NCI-H2107 (cell line): ENCODE results near the gene DNAJC22.

Experiments used
- DNase-seq: peaks from one replicate; lab custom pipeline; 2025; lab: John Stamatoyannopoulos, UW

DNAJC22 gene

GRCh38 chr12:49345051-49345824, 1.4 kb upstream of the DNAJC22 start:
- no peak for DNase-seq

- DNase-seq, result no peak
These were observed 646 bp upstream of the DNAJC22 start for GRCh38 chr12:49345825-49346658.

GRCh38 chr12:49347311-49348193, 864 bp downstream of the DNAJC22 start:
- DNase-seq, result no peak

- no peak for DNase-seq
These were observed 2.1 kb downstream of the DNAJC22 start for GRCh38 chr12:49348781-49349180.

- DNase-seq, result no peak
These were observed 2.6 kb downstream of the DNAJC22 start for GRCh38 chr12:49349266-49349665.

DNA sequence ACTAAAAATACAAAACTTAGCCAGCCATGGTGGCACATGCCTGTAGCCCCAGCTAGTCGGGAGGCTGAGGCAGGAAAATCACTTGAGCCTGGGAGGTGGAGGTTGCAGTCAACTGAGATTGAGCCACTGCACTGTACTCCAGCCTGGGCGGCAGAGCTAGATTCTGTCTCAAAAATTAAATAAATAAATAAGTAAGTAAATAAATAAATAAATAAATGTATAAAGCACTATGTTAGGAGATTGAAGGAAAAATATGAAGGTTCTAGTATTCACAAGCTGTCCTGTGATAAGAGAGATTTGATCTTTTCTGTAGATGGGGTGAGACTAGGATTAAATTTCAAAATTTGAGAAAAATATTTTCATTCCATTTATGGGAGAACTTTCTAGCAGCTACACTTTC, 5.7 kb downstream of the DNAJC22 start:
- no peak for DNase-seq

DNA sequence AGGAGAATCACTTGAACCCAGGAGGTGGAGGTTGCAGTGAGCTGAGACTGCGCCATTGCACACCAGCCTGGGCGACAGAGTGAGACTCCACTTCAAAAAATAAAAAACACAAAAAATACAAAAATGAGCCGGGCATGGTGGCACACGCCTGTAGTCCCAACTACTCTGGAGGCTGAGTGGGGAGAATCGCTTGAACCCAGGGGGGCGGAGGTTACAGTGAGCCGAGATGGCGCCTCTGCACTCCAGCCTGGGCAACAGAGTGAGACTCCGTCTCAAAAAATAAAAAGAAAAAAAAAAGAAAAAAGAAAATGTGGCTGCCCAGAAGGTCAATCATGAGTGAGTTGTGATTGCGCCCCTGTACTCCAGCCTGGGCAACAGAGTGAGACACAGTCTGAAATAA, 9.2 kb downstream of the DNAJC22 start:
- DNase-seq, result no peak

GRCh38 chr12:49357103-49357678, 10.5 kb downstream of the DNAJC22 start:
- no peak for DNase-seq

DNA sequence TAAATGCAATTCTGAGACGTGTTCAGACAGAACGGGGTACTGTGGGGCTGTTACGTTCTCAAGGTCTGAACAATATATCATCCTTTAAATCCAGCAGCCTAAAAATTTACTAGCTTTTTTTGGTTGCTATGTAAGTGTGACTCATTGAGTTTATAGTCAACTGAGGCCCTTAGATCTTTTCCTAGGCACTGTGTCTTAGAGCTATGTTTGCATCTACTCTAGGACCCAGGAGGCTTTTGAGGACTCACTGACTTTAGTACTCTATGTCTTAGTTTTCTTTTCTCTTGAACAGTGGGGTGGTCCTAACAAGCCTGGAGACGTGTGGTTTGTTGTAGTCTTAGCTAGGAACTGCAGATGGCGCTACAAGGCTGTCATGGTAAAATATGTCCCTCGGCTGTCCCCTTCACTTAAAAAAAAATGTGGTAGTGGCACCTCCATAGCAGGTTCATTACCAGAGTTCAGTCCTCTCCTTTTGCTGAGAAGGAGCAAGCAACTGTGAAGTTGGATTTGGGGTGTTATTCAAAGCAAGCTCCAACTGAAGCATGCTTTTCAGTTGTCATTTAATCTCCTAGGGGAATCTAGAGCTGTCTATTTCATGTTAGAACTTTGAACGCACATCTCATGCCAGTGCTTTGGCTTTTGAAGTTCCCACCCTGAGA, 11.9 kb downstream of the DNAJC22 start:
- peak; percentile 53 for DNase-seq

GRCh38 chr12:49359671-49360070, 13.0 kb downstream of the DNAJC22 start:
- no peak for DNase-seq

DNA sequence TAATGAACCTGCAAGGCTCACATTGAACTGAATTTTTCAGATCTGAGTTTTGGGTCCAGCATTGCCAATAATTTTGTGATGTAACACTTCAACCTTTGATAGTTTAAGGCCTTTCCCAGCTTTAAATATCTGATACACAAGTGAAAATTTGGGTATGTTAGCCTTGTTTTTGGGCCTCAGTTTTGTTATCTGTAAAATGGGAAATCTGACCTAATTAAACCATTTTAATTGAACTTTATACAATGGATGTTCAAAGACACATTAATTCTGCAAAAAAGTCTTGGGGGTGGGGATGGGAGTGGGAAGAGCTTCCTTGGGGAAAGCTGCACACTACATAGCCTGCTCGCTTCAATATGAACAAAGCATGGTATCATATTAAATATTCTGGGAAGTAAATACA, 15.4 kb downstream of the DNAJC22 start:
- no peak for DNase-seq

GRCh38 chr12:49364989-49365388, 18.3 kb downstream of the DNAJC22 start:
- DNase-seq, result no peak

- DNase-seq, result no peak
These were observed 18.9 kb downstream of the DNAJC22 start for GRCh38 chr12:49365542-49365941.

DNA sequence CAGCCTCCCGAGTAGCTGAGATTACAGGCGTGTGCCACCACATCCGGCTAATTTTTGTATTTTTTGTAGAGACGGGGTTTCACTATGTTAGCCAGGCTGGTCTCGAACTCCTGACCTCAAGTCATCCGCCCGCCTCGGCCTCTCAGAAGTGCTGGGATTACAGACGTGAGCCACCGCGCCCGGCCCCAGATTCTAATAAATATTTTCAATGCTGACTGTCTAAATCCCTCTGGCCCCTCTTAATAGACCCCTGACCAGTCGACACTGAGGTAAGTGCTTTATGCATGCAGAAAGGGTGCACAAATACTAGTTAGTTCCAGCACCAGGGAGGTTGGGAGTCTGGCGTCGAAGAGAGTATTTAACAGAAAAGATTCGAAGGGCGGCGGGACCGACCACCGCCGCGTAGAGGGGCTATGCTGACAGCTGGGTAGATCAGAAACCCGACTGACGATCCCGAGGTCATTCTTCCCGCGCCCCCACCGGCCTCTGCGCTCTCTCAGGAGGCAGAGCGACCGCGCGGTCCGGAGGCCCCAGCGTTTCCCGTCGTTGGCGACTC, 19.5 kb downstream of the DNAJC22 start:
- DNase-seq, result no peak

DNA sequence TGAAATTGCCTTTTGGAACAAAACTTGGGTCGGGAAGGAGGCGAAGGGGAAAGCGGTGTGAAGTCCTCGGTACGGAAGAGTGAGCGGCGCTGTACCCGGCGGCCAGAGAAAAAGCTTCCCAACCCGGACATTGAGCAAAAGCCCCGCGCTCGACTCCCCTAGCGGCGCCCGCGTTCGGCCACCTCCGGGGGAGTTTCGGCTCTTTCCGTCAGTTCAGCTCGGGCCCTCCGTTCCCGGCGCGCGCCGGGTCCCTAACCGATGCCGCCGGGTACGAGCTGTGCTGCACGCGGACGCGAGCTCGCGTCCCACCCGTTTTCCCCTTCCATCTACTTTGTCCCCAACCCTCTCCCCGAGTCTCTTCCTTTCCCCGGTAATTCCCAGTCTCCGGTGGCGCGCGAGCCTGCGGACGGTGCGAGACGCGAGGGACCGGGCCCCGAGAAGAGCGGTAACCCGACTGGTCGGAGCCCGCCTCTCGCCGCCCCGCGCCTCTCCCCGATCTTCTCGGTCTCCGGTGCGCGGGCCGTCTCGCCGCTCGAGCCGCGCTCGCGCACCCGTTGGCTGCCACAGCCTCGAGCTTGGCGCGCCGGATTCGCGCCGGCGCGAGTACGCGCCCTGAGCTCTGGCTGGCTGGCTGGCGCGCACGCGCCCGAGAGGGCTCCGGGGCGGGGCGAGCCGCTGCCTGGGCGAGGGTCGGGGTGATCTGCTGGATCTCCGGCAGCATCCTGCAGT, 20.1 kb downstream of the DNAJC22 start:
- peak; percentile 91 for DNase-seq

GRCh38 chr12:49367381-49368239, 20.9 kb downstream of the DNAJC22 start, which contains the start of gene SPATS2:
Gene SPATS2 (plus strand): TSS chr12:49367462. CDS start chr12:49461013, 93,551 bp downstream.
- peak; percentile 41 for DNase-seq

DNA sequence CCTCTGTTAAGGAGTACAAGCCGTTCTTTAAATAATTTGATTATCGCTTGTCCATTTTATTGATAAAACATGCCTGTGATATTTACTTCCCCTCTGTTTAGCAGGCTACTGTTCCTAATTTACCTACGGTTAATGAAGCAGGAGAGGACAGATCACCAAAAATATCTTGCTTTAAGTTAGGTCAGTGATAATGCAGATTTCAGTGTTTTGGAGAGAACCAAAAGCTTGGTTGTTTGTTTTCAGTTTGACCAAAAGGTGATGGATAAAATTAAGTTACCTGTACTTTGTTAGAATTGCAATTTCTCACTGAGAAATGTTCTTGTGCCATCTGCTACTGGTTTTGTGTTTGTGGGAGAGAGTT, 21.5 kb downstream of the DNAJC22 start:
- DNase-seq, result no peak

DNA sequence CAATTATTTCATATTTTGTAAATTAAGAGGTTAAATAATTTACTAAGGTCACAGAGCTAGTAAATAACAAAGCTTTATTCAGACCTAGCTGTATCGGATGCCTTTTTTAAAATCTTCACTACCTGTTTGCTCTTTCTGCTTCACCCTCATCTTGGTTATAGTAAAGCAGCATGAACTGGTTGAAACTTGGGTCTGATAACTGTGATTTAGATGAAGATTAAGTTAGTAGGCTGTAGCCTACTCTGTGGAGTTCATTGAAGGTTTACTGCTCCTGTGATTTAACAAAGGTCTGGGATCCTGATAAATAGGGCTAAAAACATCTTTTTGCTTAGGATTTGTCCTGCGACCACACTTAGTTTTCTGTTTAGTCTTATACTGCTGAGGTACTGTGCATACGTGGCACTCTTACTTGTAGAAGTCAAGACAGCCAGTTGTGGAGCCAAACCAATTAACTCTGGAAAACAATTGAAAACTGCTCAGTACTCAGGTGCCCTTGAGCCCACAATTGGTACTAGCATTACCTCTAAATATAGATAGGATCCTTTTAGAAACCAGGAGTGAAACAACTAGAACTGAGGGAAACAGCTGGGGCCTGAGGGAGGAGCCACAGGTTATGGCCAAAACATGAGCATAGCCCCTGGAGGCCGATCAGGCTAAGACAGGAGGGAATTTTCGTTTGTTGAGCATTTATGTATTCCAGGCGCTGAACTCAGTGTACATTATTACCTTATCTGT, 22.9 kb downstream of the DNAJC22 start:
- no peak for DNase-seq

GRCh38 chr12:49370539-49370938, 23.9 kb downstream of the DNAJC22 start:
- DNase-seq, result no peak
